Gastrocnemius medialis (tissue), 4 donors: Measurements from ENCODE around the gene WDR64. TPM values are rescaled to one million over a fixed set of nuclear protein-coding genes. Genes with fewer than 3 reads are reported as not detected.

Experiments used
- ATAC-seq, 2 donors: fragments of 150-250 bp; one replicate each; pipeline ENCODE4 v1.9.1; 2016
- DNase-seq, 2 donors: peaks; one replicate each; pipeline ENCODE4 v3.0.0-alpha.2; 2019
- H3K27ac ChIP-seq, 4 donors: fragments of 200-600 bp; sonication (generic); 1 replicate in 1 of 4; 2 replicates in 3 of 4; pipeline ENCODE4 v1.5.1; 2016 to 2018; ENCODE audit warnings: mild to moderate bottlenecking in 2 of 4, moderate library complexity in 1 of 4
- H3K27me3 ChIP-seq, 3 donors: fragments of 200-600 bp; sonication (generic) in 2 of 3; 1 replicate in 1 of 3; 2 replicates in 2 of 3; pipeline versions ENCODE4 v1.5.1 to v1.6.0; 2016 to 2019; ENCODE audit warnings: mild to moderate bottlenecking in 1 of 3, moderate library complexity in 1 of 3
- H3K36me3 ChIP-seq, 2 donors: fragments of 200-600 bp; sonication (generic) in 1 of 2; one replicate each; pipeline ENCODE4 v1.5.1; 2017 to 2018
- H3K4me1 ChIP-seq, 2 donors: fragments of 200-600 bp; sonication (generic) in 1 of 2; one replicate each; pipeline ENCODE4 v1.5.1; 2016 to 2017; ENCODE audit warnings: mild to moderate bottlenecking in 2 of 2
- H3K4me3 ChIP-seq, 4 donors: fragments of 200-600 bp; sonication (generic) in 3 of 4; 1 replicate in 1 of 4; 2 replicates in 3 of 4; pipeline ENCODE4 v1.5.1; 2016 to 2019; ENCODE audit warnings: mild to moderate bottlenecking in 2 of 4
- H3K9me3 ChIP-seq, 3 donors: fragments of 200-600 bp; sonication (generic) in 2 of 3; 1 replicate in 1 of 3; 2 replicates in 2 of 3; pipeline ENCODE4 v1.5.1; 2016 to 2019
- CTCF ChIP-seq, 5 experiments: fragments of 450-650 bp in 3 of 5; fragments of 200-600 bp in 2 of 5; sonication (generic) in 2 of 5; IDR thresholded peaks in 4 of 5; conservative IDR thresholded peaks in 1 of 5; 1 replicate in 4 of 5; 2 replicates in 1 of 5; pipeline ENCODE4 v1.5.1; 2016 to 2019; ENCODE audit warnings: antibody characterized with exemption in 5 of 5, mild to moderate bottlenecking in 3 of 5, moderate library complexity in 3 of 5
- POLR2A ChIP-seq, 2 donors: fragments of 450-650 bp; IDR thresholded peaks; one replicate each; pipeline ENCODE4 v1.6.1; 2017; ENCODE audit warnings: antibody characterized with exemption in 2 of 2, mild to moderate bottlenecking in 2 of 2, moderate library complexity in 2 of 2
- in situ Hi-C, 4 donors: fragments of 200-750 bp; cut with MboI; loops; one replicate each; pipeline versions ENCODE4 v1.15.0 to v1.8.0; 2017; ENCODE audit warnings: low sequenced_read_pairs in 4 of 4
- intact Hi-C: fragments of 100-400 bp; cut with DNase I; formaldehyde crosslinking; loops from one replicate; pipeline ENCODE4 v1.15.1; 2023; ENCODE audit warnings: low total_unique reads
- total RNA-seq, 4 donors: library from RNA; depleted of rRNA; stranded (reverse); fragments of >200 nt; gene quantifications; one replicate each; pipeline versions ENCODE4 v1.1.0 to v1.2.3, GENCODE V29; 2016

WDR64 gene
- total RNA-seq, 4 donors from 2014 or later = 0.22 TPM; not detected in 3

DNA sequence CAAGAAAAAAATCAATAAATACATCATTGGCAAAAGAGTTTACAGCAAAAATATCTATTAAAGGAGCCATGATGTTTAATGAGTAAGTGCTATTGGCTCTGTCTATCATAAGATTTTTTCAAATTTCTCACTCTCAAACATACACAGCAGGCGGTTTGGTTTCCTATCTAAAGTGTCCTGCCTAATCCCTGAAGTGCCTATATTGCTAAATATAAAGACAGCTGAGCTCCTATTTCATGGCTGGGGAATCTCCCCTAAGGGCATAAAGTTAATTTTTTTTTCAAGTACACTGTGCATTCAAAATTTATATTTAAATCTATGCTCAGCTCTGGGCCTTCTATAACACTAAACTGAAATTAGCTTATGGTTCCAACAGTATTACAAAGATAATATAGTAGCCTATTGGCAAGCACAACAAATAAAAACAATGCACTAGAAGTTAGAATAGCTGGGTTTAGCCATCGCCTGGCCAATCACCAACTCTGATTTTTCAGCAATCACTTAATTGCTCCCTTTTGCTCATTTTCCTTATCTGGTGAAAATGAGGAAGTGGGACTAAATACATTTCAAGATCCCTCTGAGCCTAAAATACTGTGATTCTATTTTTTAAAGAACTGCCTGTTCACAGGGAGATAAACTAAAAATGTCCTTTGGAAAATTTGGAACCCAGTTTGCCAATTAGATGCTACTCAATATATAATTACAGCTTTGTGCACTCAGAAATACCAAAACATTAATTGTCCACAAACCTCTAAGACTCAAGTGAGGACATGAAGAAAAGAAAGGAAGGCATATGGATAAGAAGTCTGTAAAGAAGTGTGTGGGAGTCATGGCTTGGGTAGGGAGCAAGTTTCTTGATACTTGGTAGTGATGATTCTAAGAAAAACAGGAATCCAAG is 62.5 kb downstream of the WDR64 start:
- in situ Hi-C loops = no loop called here
- no peak overlapping the region for H3K4me3 ChIP-seq
- H3K27me3 ChIP-seq = no peaks in the 10 kb centered on the region
- no peak for DNase-seq
- no peak for ATAC-seq
- H3K27ac ChIP-seq = no peak overlapping the region
- intact Hi-C loops = no loop called here
- H3K36me3 ChIP-seq = no peaks in the 10 kb centered on the region
- H3K4me1 ChIP-seq = no peaks in the 10 kb centered on the region
- TF ChIP-seq POLR2A (IDR thresholded peaks at IDR 0.05) (no peak), CTCF (IDR thresholded peaks at IDR 0.05 in 4 of 5, conservative IDR thresholded peaks at IDR 0.05 in 1 of 5) (no peak)
- no peaks in the 10 kb centered on the region for H3K9me3 ChIP-seq

DNA sequence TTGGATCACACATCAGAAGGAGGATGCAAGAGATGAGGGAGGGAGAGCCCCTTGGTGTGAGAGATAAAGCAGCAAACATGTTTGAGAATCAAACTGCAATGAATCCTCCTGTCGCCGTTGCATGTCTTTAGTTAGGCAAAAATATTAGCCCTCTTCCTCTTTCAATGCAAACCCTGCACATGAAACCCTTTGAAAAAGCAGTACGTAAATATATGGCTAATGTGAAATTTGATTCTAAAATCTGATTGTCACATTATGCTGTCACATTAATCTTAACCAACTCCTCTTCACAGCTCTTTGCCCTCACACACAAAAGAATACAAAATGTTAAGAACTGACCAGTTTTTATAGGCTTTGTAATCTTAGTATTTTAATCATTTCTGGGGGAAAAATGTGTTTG is 63.4 kb downstream of the WDR64 start:
- Histone ChIP-seq H3K27me3 (no peaks in the 10 kb centered on the region), H3K27ac (no peak overlapping the region), H3K4me1 (no peaks in the 10 kb centered on the region), H3K9me3 (no peaks in the 10 kb centered on the region), H3K4me3 (no peak overlapping the region), H3K36me3 (no peaks in the 10 kb centered on the region)
- in situ Hi-C loops = no loop called here
- no peak for DNase-seq
- no peak for ATAC-seq
- intact Hi-C loops = no loop called here
- no peak for TF ChIP-seq CTCF (IDR thresholded peaks at IDR 0.05 in 4 of 5, conservative IDR thresholded peaks at IDR 0.05 in 1 of 5)

GRCh38 chr1:241715956-241716355 is 63.9 kb downstream of the WDR64 start:
- Histone ChIP-seq H3K27me3 (no peaks in the 10 kb centered on the region), H3K27ac (no peak overlapping the region), H3K4me1 (no peaks in the 10 kb centered on the region), H3K4me3 (no peak overlapping the region), H3K36me3 (no peaks in the 10 kb centered on the region), H3K9me3 (no peaks in the 10 kb centered on the region)
- no peak for TF ChIP-seq CTCF (IDR thresholded peaks at IDR 0.05 in 4 of 5, conservative IDR thresholded peaks at IDR 0.05 in 1 of 5)
- TF ChIP-seq POLR2A (IDR thresholded peaks at IDR 0.05) = no peak
- intact Hi-C loops (no loop called here), in situ Hi-C loops (no loop called here)
- no peak for ATAC-seq
- no peak for DNase-seq

DNA sequence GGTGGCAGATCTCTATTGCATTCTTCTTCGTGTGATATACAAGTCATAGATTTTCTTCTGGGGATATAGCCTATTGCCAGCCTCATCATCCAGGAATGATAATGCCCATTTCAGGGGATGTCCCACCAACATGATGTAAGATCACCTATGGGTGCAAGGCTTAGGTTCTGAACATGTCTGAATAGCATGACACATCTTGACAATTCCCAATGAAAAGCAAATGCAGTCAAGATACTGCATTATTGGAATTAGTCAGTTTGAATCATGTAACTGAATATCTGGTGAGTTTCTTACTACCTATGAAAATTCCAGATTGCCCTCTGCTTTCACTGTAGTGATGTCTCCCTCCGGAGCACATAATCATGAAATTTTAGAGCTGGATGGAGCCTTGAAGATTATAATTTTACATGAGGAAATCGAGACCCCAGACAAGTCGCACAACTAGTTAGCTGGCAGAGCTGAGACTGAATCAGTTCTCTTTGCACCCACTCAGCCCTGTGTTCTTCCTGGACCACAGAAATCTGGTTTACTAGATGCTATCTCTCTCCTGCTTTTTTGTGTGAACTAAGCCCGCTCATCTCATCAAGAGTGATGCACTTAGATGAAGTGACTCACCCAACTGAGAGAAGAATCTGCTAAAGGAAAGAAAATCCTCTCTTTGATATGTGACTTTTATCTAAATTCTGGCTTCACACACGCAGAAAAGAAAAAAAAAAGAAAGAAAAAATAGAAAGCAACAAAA is 65.0 kb downstream of the WDR64 start:
- Histone ChIP-seq H3K36me3 (no peaks in the 10 kb centered on the region), H3K4me1 (no peaks in the 10 kb centered on the region), H3K27me3 (no peaks in the 10 kb centered on the region), H3K4me3 (no peak overlapping the region), H3K27ac (no peak overlapping the region), H3K9me3 (no peaks in the 10 kb centered on the region)
- ATAC-seq (no peak), DNase-seq (no peak)
- no peak for TF ChIP-seq CTCF (IDR thresholded peaks at IDR 0.05 in 4 of 5, conservative IDR thresholded peaks at IDR 0.05 in 1 of 5)
- TF ChIP-seq POLR2A (IDR thresholded peaks at IDR 0.05) = no peak
- in situ Hi-C loops = no loop called here
- intact Hi-C loops = no loop called here
